ENCODE results near the gene PAQR4.

PAQR4 gene

DNA sequence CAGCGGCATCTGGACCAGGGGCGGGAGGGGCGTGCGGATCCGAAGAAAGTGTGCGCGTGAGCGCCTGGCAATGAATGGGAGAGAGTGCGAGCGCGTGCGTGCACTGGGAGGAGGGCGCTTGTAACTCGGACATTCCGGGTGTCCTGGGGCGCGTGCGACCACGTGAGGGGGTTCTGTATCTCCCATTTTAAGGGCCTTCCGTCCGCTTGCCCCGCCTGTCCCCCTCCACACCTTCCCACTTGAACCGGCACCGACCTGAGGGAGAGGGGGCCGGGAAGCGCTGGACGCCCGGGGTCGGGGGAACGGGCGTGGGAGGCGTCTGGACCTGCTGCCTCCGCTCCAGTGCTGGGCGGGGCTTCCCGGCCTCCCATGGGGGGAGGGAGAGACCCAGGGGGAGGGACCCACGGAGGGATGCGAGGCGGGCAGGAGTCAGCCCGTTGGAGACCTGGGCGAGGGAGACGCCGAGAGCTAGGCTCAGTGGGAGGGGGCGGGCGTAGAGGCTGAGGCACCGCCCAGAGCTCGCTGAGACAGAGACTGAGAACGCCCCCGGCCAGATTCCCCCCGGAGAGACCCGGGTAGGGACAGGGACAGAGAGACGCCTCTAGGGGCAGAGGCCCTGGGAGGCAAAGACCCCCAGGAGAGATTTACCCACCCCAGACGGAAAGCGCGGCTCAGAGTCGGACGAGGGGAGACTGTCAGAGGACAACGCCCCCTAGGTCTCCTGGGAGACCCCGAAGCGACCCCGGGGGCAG is 5.2 kb upstream of the PAQR4 start, which contains the start of gene KREMEN2:
KREMEN2 (plus strand) TSS at position 553 of the 752 bp plus-strand sequence. CDS start 246 bp downstream, outside the sequence.
- in situ Hi-C loops (cut with MboI; ENCODE audit: low sequenced_read_pairs), result no loop called here

DNA sequence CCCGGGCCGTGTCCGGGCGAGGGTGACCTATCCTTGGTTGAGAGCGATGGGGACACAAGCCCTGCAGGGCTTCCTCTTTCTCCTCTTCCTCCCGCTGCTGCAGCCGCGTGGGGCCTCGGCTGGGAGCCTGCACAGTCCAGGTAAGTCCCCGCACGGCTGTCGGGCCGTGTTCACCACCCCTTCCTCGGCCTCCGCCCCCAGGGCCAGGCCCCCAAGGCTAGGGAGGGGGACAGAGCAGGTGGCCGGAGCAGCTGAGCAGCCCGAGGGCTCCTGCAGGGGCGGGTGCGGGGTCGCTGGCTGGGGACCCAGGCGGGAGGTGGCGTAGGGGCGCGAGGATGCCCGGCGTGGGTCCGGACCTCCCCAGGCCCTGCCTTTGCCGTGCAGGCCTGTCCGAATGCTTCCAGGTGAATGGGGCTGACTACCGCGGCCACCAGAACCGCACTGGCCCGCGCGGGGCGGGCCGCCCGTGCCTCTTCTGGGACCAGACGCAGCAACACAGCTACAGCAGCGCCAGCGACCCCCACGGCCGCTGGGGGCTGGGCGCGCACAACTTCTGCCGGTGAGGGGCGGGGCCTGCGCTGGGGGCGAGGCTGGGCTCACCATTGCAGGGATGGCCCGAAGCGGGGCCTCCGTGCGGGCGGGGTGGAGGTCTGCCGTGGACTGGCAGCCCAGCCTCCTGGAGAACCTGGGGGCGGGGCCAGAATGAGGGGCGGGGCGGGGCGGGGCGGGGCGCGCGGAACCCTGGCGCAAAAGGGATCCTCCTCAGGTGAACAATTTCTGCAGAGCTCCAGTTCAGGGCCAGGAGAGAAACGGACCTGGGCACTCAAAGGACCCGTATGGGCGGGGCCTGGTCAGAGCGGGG is 4.4 kb upstream of the PAQR4 start:
- in situ Hi-C loops (cut with MboI; ENCODE audit: low sequenced_read_pairs), result no loop called here

DNA sequence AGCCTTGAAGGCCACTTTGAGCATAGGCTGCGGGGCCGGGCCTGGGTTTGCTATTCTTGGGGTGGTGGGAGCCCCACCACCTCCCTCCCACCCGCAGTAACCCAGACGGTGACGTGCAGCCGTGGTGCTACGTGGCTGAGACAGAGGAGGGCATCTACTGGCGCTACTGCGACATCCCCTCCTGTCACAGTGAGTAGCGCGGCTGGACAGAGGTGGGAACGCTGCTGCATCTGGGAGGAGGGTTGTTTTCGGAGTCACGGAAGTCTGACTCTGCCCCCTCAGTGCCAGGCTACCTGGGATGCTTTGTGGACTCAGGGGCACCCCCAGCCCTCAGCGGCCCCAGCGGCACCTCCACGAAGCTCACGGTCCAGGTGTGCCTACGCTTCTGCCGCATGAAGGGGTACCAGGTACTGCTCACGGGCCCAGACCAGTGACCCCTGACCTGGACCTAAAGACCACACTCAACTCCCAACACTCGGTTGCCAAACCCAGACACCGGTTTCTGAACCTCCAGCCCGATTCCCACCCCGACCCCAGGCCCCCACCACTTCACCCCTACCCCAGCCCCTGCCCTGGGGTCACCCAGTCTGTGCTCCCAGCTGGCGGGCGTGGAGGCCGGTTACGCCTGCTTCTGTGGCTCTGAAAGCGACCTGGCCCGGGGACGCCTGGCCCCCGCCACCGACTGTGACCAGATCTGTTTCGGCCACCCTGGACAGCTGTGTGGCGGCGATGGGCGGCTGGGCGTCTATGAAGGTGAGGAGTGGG is 2.9 kb upstream of the PAQR4 start:
- in situ Hi-C loops (cut with MboI; ENCODE audit: low sequenced_read_pairs), result no loop called here

DNA sequence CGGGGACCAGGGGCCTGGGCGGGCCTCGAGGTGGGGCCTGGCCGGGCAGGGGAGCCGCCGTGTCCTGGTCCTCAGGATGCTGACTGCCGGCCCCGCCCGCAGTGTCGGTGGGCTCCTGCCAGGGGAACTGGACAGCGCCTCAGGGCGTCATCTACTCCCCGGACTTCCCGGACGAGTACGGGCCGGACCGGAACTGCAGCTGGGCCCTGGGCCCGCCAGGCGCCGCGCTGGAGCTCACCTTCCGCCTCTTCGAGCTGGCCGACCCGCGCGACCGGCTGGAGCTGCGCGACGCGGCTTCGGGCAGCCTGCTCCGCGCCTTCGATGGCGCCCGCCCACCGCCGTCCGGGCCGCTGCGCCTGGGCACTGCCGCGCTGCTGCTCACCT is 2.3 kb upstream of the PAQR4 start:
- in situ Hi-C loops (cut with MboI; ENCODE audit: low sequenced_read_pairs), result no loop called here

DNA sequence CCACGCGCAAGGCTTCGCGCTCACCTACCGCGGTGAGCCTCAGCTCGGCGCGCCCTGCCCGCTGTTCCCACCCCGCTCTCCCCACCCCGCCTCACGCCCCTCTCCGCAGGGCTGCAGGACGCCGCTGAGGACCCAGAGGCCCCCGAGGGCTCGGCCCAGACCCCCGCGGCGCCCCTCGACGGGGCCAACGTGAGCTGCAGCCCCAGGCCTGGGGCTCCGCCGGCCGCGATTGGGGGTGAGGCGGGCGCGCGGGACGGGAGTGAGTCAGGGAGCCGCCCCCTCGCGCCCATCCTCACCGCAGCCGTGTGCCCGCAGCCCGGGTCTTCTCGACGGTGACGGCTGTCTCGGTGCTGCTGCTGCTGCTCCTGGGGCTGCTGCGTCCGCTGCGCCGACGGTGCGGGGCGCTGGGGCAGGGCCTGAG is 1.9 kb upstream of the PAQR4 start:
- in situ Hi-C loops (cut with MboI; ENCODE audit: low sequenced_read_pairs), result no loop called here

DNA sequence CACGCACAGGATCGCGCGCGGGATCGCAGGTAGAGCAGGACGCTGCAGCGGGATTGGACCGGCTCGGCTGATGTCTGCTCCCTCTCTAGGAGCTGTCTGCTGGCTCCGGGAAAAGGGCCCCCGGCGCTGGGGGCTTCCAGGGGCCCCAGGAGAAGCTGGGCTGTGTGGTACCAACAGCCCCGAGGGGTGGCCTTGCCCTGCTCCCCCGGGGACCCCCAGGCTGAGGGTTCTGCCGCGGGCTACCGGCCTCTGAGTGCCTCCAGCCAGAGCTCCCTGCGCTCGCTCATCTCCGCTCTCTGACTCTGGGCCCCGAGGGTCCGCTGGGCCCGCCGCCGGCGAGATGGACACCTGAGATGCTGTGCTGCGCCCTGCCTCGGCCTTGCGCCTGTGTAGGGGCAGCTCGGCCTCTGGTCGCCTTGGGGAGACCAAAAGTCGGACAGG is 1.4 kb upstream of the PAQR4 start:
- in situ Hi-C loops (cut with MboI; ENCODE audit: low sequenced_read_pairs), result no loop called here

DNA sequence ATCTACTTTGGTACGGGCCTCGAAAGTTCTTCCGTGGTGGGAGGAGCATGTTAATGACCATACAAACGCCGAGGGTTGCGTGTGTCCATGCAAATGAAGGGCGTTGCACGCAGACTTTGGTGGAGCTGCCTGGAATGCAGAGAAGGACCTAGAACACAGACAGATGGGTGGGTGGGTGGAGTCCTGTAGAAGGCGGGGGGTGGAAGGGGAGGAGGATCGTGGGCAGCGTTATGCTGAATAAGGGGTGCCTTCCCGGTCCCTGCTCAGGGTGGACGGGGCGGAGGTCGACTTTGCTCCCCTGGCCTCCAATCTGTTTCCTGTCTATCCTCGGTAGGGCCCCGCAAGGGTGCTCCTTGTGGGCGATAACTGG is 795 bp upstream of the PAQR4 start:
- in situ Hi-C loops (cut with MboI; ENCODE audit: low sequenced_read_pairs), result no loop called here

DNA sequence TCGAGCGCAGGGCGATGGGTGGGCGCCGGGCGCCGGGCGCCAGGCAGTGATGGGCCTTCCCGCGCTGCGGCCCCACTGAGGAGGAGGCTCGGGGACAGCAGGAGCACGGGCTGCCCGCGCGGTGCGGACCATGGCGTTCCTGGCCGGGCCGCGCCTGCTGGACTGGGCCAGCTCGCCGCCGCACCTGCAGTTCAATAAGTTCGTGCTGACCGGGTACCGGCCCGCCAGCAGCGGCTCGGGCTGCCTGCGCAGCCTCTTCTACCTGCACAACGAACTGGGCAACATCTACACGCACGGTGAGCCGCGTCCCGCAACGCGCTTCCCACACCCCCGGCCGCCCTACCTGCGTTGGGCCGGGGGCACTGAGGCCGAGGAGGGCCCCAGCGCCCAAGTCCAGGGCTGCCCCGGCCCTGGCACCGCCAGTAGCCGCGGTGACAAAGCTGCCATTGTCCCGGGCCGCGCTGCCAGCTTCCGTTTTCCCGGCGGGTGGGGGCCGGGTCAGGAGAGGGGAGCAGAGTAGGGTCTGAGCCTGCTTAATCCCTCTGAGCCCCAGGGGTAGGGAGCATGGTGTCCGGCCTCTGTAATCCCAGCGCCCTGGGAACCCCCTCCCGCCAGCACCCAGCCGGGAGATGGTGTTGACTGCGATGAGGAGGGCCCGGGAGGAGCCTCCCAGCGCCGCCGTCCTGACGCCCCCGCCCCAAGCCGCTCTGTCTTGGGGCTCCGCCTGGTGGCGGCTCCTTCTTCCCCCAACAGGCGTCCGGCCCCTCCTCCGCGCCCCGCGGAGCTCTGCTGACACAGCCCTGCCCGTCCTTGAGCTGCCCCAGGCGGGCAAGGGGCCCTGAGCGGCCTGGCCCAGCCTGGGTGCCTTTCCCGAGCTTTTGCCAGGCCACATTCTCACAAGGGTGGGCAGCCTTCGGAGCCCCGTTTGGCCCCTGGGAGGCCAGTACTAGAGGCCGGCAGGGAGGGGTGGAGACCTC is 685 bp downstream of the PAQR4 start:
- in situ Hi-C loops (cut with MboI; ENCODE audit: low sequenced_read_pairs), result no loop called here

DNA sequence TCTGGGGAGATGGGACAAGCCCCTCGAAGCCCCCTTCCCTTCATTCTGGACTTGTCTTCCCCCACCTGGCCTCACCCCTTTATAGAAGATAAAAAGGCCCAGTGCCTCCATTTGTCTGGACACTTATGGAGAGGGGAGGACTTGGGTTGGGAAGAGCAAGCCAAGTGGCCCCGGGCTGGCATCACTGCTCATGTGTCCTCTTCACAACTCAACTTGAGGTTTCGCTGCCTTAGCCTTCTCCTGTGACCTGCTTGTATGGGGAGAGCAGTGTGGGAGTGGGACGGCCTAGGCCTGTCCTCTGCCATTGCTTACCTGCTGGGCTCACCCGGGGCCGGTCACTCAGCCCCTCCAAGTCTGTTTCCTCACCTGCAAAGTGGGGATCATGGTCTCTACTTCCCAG is 1.4 kb downstream of the PAQR4 start:
- in situ Hi-C loops (cut with MboI; ENCODE audit: low sequenced_read_pairs), result no loop called here

DNA sequence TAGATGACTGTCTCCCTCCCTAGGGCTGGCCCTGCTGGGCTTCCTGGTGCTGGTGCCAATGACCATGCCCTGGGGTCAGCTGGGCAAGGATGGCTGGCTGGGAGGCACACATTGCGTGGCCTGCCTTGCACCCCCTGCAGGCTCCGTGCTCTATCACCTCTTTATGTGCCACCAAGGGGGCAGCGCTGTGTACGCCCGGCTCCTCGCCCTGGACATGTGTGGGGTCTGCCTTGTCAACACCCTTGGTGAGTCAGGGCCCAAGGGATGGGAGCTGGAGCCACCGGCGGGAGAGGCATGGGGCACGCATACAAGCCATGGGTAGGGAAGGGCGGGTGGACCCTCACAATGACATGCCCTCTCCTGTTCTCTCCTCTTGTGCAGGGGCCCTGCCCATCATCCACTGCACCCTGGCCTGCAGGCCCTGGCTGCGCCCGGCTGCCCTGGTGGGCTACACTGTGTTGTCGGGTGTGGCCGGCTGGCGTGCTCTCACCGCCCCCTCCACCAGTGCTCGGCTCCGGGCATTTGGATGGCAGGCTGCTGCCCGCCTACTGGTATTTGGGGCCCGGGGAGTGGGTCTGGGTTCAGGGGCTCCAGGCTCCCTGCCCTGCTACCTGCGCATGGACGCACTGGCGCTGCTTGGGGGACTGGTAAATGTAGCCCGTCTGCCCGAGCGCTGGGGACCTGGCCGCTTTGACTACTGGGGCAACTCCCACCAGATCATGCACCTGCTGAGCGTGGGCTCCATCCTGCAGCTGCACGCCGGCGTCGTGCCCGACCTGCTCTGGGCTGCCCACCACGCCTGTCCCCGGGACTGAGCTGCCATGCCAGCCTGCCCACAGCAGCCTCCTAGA is 2.2 kb downstream of the PAQR4 start:
- in situ Hi-C loops (cut with MboI; ENCODE audit: low sequenced_read_pairs), result no loop called here

DNA sequence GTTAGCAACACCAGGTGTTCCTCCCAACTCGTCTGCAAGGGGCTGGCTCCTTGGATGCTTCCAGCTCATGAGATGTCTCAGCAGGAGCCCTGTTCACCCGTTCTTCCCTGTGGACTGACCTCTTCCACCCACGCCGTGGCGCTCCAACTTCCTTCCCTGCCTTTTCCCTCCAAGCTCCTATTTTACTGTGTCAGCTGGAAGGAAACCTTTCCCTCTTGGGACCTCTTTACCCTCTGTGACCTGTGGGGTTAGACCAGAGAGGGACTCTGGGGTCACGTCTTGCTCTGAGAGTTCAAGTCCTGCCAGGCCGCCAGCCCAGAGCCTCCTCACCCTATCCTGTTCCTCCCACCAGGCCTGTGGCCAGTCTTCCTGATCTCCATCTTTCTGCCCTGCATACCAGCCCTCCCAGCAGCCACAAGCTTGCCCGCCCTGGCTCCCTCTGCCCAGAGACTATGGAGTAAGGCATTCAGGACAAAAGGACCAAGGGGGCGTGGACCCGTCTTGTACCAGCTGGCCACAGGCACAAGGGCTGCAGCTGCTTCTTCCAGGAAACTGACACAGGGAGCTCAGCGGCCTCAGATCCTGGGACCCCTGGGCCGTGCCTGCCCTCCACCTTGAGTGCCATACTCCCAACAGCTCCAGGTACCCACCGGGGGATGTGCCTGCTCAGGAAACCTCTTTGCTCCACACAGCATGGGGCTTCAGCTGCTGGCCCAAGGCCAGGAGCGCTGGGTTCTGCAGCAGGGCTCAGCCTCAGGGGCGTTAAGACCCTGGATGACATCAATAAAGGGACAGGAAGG is 3.0 kb downstream of the PAQR4 start:
- in situ Hi-C loops (cut with MboI; ENCODE audit: low sequenced_read_pairs), result no loop called here

DNA sequence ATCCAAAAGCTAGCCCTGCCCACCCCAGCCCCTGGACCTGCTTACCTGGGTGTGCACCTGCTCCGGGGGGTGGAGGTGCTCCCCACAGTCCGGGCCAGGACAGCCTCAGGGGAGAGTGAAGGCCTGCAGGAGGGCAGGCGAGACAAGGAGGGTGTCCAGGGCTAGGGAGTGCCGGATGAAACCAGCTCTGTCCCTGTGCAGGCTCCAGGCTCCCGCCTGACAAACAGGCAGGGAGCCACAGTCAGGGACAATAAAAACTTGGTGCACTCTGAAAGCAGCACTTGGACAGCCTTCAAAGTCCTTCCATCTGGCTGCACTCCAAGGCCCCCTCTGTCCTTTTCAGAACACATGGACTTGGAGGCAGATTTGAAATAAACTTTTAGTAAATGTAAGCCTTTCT is 3.9 kb downstream of the PAQR4 start:
- in situ Hi-C loops (cut with MboI; ENCODE audit: low sequenced_read_pairs), result no loop called here

DNA sequence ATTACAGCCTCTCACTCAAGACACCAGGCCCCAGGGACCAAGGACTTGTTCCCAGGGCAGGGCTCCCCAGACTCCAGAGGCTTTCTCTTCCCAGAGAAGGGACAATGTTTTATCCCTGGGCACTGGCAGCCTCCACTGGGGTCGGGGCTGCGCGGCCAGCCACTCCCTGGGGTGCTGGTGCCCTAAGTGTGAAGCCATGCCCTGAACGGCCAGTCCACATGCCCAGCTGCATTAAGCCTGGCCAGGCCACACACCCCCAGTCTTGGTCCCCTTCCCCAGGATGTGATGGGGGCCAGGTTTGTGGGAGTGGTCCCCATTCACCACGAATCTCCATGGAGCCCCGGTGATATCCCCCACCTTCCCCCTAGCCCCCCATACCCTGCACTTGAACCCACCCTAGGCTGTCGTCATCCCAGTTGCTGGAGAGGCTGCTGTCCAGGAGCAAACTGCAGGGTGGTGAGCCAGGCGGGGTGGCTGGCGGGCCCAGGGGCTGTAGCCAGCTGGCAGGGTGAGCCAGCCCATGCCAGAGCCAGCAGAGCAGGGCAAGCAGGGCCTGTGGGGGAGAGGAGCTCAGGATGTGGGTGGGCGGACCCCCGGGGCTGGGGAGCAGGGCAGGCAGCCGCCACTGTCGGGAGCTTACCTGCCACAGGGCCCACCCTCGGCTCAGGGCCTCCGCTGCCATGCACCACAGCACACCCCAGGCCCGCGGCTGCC is 4.6 kb downstream of the PAQR4 start:
- in situ Hi-C loops (cut with MboI; ENCODE audit: low sequenced_read_pairs), result no loop called here

DNA sequence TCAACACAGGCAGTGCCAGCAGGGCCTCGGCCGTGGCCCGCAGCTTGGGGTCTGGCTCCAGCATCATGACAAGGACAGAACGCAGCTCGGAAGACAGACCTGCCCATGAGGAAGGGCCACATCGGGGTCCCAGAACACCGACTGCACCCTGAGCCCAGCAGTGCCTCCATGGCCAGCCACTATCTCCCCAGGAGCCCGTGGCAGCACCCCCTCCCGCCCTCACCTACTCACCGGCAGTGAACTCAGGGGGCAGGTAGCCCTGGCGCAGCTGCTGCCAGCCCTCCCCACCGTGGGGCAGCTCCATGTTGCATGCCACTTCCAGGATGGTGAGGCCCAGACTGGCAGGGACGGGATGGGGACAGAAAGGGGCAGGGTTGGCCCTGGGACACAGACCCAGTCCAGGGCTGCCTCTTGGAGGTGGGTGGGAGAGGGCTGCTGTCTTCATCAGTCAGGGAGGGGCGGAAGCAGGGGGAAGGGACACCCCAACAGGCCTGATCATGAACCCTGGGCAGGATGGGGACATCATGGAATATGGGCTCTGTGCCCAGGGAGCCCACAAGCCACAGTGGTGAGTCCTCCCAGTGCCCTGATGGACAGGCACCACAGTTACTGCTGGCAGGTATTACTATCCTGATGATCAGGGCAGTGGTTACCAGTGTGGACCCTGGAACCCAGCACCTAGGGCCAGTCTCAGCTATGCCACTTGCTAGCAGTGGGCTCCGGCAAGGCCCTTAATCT is 5.3 kb downstream of the PAQR4 start:
- in situ Hi-C loops (cut with MboI; ENCODE audit: low sequenced_read_pairs), result no loop called here

DNA sequence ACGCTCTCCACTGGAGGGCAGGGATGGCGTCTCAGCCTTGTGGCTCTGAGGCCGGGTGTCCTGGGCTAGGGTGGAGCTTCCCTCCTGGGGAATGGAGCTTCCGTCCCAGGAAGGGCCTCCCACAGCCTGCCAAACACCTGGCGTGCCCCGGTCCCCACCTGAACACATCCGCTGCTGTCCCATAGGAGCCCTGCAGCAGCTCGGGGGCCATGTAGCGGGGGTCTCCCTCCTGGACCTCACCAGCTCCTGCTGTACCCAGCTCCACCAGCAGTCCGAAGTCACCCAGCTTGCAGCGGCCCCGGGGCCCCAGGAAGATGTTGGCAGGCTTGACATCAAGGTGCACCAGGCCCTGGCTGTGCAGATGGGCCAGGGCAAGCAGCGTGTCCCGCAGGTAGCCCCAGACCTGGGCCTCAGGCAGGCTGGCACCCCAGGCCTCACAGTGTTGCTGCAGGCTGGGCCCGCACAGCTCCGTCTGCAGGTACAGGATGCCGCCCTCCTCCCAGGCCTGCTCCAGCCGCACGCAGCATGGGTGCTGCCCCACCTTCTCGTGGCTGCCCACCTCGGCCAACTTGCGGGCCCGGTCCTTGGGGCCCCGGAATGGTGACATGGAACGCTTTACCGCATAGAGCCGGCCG is 6.1 kb downstream of the PAQR4 start:
- in situ Hi-C loops (cut with MboI; ENCODE audit: low sequenced_read_pairs), result no loop called here

DNA sequence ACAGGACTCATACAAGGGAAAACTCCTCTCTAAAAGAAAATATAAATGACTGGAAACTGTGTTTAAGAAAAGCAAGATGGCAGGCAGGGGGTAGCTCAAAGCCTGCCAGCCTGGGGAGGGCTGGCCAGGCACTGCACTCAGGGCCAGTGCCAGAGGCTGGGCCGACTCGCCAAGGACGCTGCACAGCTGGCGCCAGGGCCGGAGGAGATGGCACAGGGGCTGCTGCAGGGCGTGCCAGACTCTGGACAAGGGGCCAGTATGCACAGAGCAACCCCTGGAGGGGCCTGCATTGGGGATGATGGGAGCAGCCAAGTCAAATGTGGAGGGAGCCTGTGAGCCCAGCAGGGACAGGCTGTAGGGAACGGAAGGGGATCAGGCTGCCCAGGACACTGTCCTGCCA is 7.1 kb downstream of the PAQR4 start:
- in situ Hi-C loops (cut with MboI; ENCODE audit: low sequenced_read_pairs), result no loop called here

DNA sequence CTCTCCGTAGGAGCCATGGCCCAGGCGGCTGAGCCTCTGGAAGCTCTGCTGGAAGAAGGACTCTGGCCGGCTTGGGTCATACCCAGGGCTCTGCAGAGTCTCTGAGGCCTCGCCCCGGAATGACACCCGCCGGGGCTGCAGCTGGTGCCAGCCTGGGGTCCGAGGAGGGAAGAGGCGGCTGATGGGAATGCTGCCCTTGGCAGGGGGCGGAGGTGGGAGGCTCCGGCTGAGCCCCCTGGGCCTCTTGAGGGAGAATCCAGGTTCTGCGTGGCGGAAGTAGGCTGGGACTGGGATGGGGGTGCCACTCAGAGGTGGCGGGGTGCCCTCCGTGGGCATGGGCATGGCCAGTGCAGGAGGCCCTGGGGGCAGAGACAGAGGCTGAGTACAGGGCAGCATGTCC is 7.5 kb downstream of the PAQR4 start:
- in situ Hi-C loops (cut with MboI; ENCODE audit: low sequenced_read_pairs), result no loop called here

All from HL-60/S4 treated with phorbol 12-myristate 13-acetate at 8.2 ng/mL for 4 days and 3 days (cell line).